ENCODE data around the gene DCLRE1C. TPM values are rescaled to one million over a fixed set of nuclear protein-coding genes. Genes with fewer than 3 reads are reported as not detected.

The DCLRE1C gene
- total RNA-seq, 1 donor from 2014 or later = 20.5 TPM

GRCh38 chr10:14904864-14905263, 49.0 kb downstream of the DCLRE1C start:
- Mint-ChIP-seq H3K27me3 (ENCODE audit: low read depth) (no peaks in the 10 kb centered on the region), H3K36me3 (ENCODE audit: low read depth) (peaks cover 67% of the 10 kb centered on the region), H3K27ac (no peak overlapping the region), H3K4me1 (ENCODE audit: low read depth) (peaks cover 3% of the 10 kb centered on the region), H3K9me3 (peaks cover 3% of the 10 kb centered on the region), H3K4me3 (ENCODE audit: low read depth) (no peak overlapping the region)
- intact Hi-C loops (cut with micrococcal nuclease) = no loop called here
- no peak for DNase-seq (ENCODE audit: low spot score)

- Mint-ChIP-seq H3K4me1 (ENCODE audit: low read depth) (peaks cover 3% of the 10 kb centered on the region), H3K9me3 (peaks cover 3% of the 10 kb centered on the region), H3K27ac (no peak overlapping the region), H3K4me3 (ENCODE audit: low read depth) (no peak overlapping the region), H3K27me3 (ENCODE audit: low read depth) (no peaks in the 10 kb centered on the region), H3K36me3 (ENCODE audit: low read depth) (peaks cover 66% of the 10 kb centered on the region)
- intact Hi-C loops (cut with micrococcal nuclease) = no loop called here
- no peak for DNase-seq (ENCODE audit: low spot score)
Observed at GRCh38 chr10:14904316-14904732, 49.6 kb downstream of the DCLRE1C start.

GRCh38 chr10:14891151-14891550, 62.7 kb downstream of the DCLRE1C start:
- H3K4me3 Mint-ChIP-seq (ENCODE audit: low read depth) = no peak overlapping the region
- H3K27me3 Mint-ChIP-seq (ENCODE audit: low read depth) = no peaks in the 10 kb centered on the region
- intact Hi-C loops (cut with micrococcal nuclease) = no loop called here
- peaks cover 20% of the 10 kb centered on the region for H3K4me1 Mint-ChIP-seq (ENCODE audit: low read depth)
- peaks cover 21% of the 10 kb centered on the region for H3K36me3 Mint-ChIP-seq (ENCODE audit: low read depth)
- H3K9me3 Mint-ChIP-seq = no peaks in the 10 kb centered on the region
- peak overlapping the region; percentile 14 for H3K27ac Mint-ChIP-seq
- no peak for DNase-seq (ENCODE audit: low spot score)

- no peak for DNase-seq (ENCODE audit: low spot score)
- intact Hi-C loops (cut with micrococcal nuclease) = no loop called here
- Mint-ChIP-seq H3K9me3 (no peaks in the 10 kb centered on the region), H3K4me3 (ENCODE audit: low read depth) (peak overlapping the region; percentile 4), H3K36me3 (ENCODE audit: low read depth) (peaks cover 18% of the 10 kb centered on the region), H3K27ac (peak overlapping the region; percentile 31), H3K4me1 (ENCODE audit: low read depth) (peaks cover 20% of the 10 kb centered on the region), H3K27me3 (ENCODE audit: low read depth) (no peaks in the 10 kb centered on the region)
Observed at GRCh38 chr10:14889318-14889717, 64.6 kb downstream of the DCLRE1C start.

GRCh38 chr10:14884082-14884481, 69.8 kb downstream of the DCLRE1C start:
- Mint-ChIP-seq H3K4me3 (ENCODE audit: low read depth) (no peak overlapping the region), H3K27me3 (ENCODE audit: low read depth) (no peaks in the 10 kb centered on the region), H3K36me3 (ENCODE audit: low read depth) (peaks cover 20% of the 10 kb centered on the region), H3K27ac (no peak overlapping the region), H3K9me3 (no peaks in the 10 kb centered on the region), H3K4me1 (ENCODE audit: low read depth) (peaks cover 28% of the 10 kb centered on the region)
- DNase-seq (ENCODE audit: low spot score) = no peak
- intact Hi-C loops (cut with micrococcal nuclease) = no loop called here

- Mint-ChIP-seq H3K4me1 (ENCODE audit: low read depth) (peaks cover 31% of the 10 kb centered on the region), H3K4me3 (ENCODE audit: low read depth) (peak overlapping the region; percentile 92), H3K9me3 (no peaks in the 10 kb centered on the region), H3K27ac (no peak overlapping the region), H3K27me3 (ENCODE audit: low read depth) (no peaks in the 10 kb centered on the region), H3K36me3 (ENCODE audit: low read depth) (peaks cover 20% of the 10 kb centered on the region)
- no peak for DNase-seq (ENCODE audit: low spot score)
- intact Hi-C loops (cut with micrococcal nuclease) = no loop called here
Observed at GRCh38 chr10:14880229-14880628, 73.7 kb downstream of the DCLRE1C start.

- no peaks in the 10 kb centered on the region for H3K27me3 Mint-ChIP-seq (ENCODE audit: low read depth)
- DNase-seq (ENCODE audit: low spot score) = no peak
- H3K4me1 Mint-ChIP-seq (ENCODE audit: low read depth) = peaks cover 31% of the 10 kb centered on the region
- peak overlapping the region; percentile 92 for H3K4me3 Mint-ChIP-seq (ENCODE audit: low read depth)
- H3K27ac Mint-ChIP-seq = peak overlapping the region; percentile 88
- intact Hi-C loops (cut with micrococcal nuclease) = loop anchor here (2.0 to 10.0 kb wide), 3 partner anchors 233 to 1555 kb away; partner anchors contain the start of gene PTER
- H3K36me3 Mint-ChIP-seq (ENCODE audit: low read depth) = peaks cover 20% of the 10 kb centered on the region
- H3K9me3 Mint-ChIP-seq = no peaks in the 10 kb centered on the region
Observed at GRCh38 chr10:14879928-14880193, 74.0 kb downstream of the DCLRE1C start.

- peak; percentile 34 for DNase-seq (ENCODE audit: low spot score)
- Mint-ChIP-seq H3K9me3 (no peaks in the 10 kb centered on the region), H3K4me1 (ENCODE audit: low read depth) (peaks cover 31% of the 10 kb centered on the region), H3K27me3 (ENCODE audit: low read depth) (no peaks in the 10 kb centered on the region), H3K36me3 (ENCODE audit: low read depth) (peaks cover 20% of the 10 kb centered on the region), H3K27ac (peak overlapping the region; percentile 88), H3K4me3 (ENCODE audit: low read depth) (peak overlapping the region; percentile 92)
- intact Hi-C loops (cut with micrococcal nuclease) = loop anchor here (2.0 to 10.0 kb wide), 3 partner anchors 232 to 1555 kb away; partner anchors contain the start of gene PTER
Observed at GRCh38 chr10:14879124-14879927, 74.6 kb downstream of the DCLRE1C start.

GRCh38 chr10:14878266-14879123, 75.4 kb downstream of the DCLRE1C start, which contains the start of gene SUV39H2:
SUV39H2 (plus strand) TSS chr10:14878866; CDS start chr10:14878889, 23 bp downstream.
- Mint-ChIP-seq H3K36me3 (ENCODE audit: low read depth) (peaks cover 20% of the 10 kb centered on the region), H3K9me3 (no peaks in the 10 kb centered on the region), H3K27ac (peak within 1 kb of the TSS; percentile 88), H3K4me1 (ENCODE audit: low read depth) (peaks cover 34% of the 10 kb centered on the region), H3K4me3 (ENCODE audit: low read depth) (peak within 1 kb of the TSS; percentile 94), H3K27me3 (ENCODE audit: low read depth) (no peaks in the 10 kb centered on the region)
- DNase-seq (ENCODE audit: low spot score) = peak; percentile 93
- intact Hi-C loops (cut with micrococcal nuclease) = loop anchor here (1.0 to 10.0 kb wide), 6 partner anchors 40 to 1556 kb away; partner anchors contain the start of genes CDNF, HSPA14, MEIG1 and MSANTD7

GRCh38 chr10:14876764-14877163, 77.1 kb downstream of the DCLRE1C start:
- peaks cover 8% of the 10 kb centered on the region for H3K36me3 Mint-ChIP-seq (ENCODE audit: low read depth)
- peaks cover 25% of the 10 kb centered on the region for H3K4me1 Mint-ChIP-seq (ENCODE audit: low read depth)
- H3K27me3 Mint-ChIP-seq (ENCODE audit: low read depth) = no peaks in the 10 kb centered on the region
- intact Hi-C loops (cut with micrococcal nuclease) = loop anchor here (5.0 to 10.0 kb wide), 2 partner anchors 229 to 1558 kb away; partner anchors contain the start of gene PTER
- DNase-seq (ENCODE audit: low spot score) = no peak
- H3K9me3 Mint-ChIP-seq = no peaks in the 10 kb centered on the region
- peak overlapping the region; percentile 94 for H3K4me3 Mint-ChIP-seq (ENCODE audit: low read depth)
- no peak overlapping the region for H3K27ac Mint-ChIP-seq

- no peak for DNase-seq (ENCODE audit: low spot score)
- intact Hi-C loops (cut with micrococcal nuclease) = loop anchor here (5.0 to 10.0 kb wide), 2 partner anchors 229 to 1559 kb away; partner anchors contain the start of gene PTER
- Mint-ChIP-seq H3K4me3 (ENCODE audit: low read depth) (no peak overlapping the region), H3K4me1 (ENCODE audit: low read depth) (peaks cover 23% of the 10 kb centered on the region), H3K27me3 (ENCODE audit: low read depth) (no peaks in the 10 kb centered on the region), H3K27ac (no peak overlapping the region), H3K9me3 (no peaks in the 10 kb centered on the region), H3K36me3 (ENCODE audit: low read depth) (peaks cover 13% of the 10 kb centered on the region)
Observed at GRCh38 chr10:14875941-14876340, 78.0 kb downstream of the DCLRE1C start.

GRCh38 chr10:14873090-14873760, 80.7 kb downstream of the DCLRE1C start:
- intact Hi-C loops (cut with micrococcal nuclease) = loop anchor here (10.0 kb wide), 1 partner anchor 1562 kb away; the partner anchor contains the start of gene PTER
- no peak overlapping the region for H3K27ac Mint-ChIP-seq
- H3K27me3 Mint-ChIP-seq (ENCODE audit: low read depth) = no peaks in the 10 kb centered on the region

More at GRCh38 chr10:14873090-14873760, 80.7 kb downstream of the DCLRE1C start:
- peaks cover 23% of the 10 kb centered on the region for H3K36me3 Mint-ChIP-seq (ENCODE audit: low read depth)
- H3K9me3 Mint-ChIP-seq = no peaks in the 10 kb centered on the region
- no peak overlapping the region for H3K4me3 Mint-ChIP-seq (ENCODE audit: low read depth)
- peaks cover 15% of the 10 kb centered on the region for H3K4me1 Mint-ChIP-seq (ENCODE audit: low read depth)
- no peak for DNase-seq (ENCODE audit: low spot score)

Measured in activated T-helper 2 cell treated with anti-CD3 and anti-CD28 coated beads, Interferon-gamma antibody, Interleukin-2, Interleukin-4, amounts not matched to agents 10 μg/mL and 5 μg/mL and 100 μg/mL, durations not matched to agents 14 hours and 24 hours and 36 hours (primary cell).